Activated CD4-positive, alpha-beta T cell treated with anti-CD3 and anti-CD28 coated beads for 4 hours (primary cell): ENCODE measurements around the gene NEXN.
"Not testable (repeated sequence)": the region's sequence is repeated elsewhere in the genome, so short reads cannot be mapped to it uniquely, and the experiment has no call there.

Experiments
- DNase-seq, 2 donors: peaks; one replicate each; pipeline ENCODE4 v3.0.0-alpha.2; 2020

Gene NEXN

DNA sequence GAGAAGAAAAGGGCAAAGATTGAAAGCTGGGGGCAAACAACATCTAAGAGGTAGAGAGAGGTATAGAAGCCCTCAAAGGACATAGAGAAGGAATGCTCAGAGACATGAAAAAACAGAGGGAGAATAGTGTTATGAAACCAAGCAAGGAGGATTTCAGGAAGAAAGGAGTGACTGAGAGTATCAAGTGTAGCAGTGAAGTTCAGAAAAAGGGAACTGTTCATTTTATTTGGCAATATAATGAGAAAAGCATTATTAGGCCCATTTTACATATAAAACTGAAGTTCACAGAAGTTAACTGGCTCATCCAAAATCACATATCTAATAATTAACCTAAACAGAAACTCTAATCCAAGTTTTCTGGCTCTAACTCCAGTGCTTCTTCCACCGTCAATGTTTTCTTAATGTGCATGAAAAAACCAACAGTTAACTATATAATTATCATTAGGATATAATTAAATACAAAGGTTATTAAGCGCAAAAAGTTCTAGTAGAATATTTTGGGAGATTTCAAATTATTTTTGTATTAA is 17.7 kb downstream of the NEXN start:
- no peak for DNase-seq

DNA sequence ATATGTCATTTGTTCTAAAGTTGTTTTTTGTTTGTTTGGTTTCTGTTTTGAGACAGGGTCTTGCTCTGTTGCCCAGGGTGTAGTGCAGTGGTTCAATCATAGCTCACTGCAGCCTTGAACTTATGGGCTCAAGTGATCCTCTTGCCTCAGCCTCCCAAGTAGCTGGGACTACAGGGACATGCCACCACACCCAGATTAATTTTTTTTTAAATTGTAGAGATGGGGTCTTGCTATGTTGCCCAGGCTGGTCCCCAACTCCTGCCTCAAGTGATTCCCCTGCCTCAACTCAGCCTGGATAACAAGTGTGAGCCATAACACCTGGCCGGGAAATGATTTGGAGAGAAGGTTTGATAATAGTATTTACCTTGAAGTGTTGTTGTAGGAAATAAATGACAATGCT is 18.2 kb downstream of the NEXN start:
- DNase-seq: no peak

DNA sequence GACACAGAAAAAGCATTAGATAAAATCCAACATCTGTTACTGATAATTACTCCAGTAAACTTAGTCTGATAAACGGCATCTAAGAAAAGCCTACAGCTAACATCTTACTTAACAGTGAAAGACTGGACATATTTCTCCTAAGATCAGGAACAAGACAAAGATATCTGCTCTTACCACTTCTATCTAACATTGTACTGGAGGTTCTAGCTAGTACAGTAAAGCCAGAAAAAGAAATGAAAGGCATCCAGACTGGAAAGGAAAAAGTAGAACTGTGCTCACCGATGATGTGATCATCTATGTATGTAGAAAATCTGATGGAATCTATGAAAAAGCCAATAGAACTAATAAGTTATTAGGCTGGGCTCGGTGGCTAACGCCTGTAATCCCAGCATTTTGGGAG is 21.7 kb downstream of the NEXN start:
- DNase-seq: no peak

DNA sequence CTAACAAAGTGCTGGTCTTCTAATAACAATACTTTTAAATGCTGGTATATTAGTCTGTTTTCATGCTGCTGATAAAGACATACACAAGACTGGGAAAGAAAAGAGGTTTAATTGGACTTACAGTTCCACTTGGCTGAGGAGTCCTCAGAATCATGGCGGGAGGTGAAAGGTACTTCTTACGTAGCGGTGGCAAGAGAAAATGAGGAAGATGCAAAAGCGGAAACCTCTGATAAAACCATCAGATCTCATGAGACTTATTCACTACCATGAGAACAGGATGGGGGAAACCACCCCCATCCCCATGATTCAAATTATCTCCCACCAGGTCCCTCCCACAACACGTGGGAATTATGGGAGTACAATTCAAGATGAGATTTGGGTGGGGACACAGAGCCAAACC is 30.5 kb downstream of the NEXN start:
- DNase-seq: not testable (repeated sequence)

DNA sequence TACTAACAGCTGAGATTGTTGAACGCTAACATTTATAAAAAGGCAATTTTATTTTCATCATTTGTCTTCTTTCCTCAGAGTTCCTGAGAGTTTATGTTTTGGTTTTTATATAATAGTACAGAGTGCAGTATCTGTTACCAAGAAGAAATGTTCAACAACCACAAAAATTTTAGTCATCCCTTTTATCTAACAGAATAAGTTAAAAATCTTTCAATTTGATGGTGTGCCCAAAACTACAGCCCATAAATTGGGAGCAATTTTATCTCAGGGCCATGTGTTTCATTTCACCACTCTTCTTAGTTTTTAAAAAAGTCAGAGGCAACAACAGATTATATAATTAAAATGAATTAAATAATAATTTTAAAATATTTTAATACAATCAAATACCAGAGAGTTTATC is 37.1 kb downstream of the NEXN start:
- no peak for DNase-seq

DNA sequence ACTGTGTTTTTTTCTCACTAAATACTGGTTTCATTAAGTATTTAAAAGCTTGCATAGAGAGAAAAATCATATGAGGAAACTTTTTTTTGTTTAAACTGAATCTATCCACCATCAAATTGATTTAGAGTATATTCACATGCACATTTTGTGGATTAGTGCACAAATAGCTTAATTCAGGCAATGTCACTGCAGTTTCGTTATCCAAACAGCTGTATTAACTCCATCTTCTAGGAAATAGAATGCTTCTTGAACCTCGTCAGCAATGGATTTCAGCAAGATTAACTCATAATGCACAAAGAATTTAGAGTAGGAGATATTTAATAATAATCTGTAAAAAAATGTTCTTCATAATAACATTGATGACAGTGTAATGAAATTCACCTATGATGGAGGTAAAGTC is 37.5 kb downstream of the NEXN start:
- no peak for DNase-seq

DNA sequence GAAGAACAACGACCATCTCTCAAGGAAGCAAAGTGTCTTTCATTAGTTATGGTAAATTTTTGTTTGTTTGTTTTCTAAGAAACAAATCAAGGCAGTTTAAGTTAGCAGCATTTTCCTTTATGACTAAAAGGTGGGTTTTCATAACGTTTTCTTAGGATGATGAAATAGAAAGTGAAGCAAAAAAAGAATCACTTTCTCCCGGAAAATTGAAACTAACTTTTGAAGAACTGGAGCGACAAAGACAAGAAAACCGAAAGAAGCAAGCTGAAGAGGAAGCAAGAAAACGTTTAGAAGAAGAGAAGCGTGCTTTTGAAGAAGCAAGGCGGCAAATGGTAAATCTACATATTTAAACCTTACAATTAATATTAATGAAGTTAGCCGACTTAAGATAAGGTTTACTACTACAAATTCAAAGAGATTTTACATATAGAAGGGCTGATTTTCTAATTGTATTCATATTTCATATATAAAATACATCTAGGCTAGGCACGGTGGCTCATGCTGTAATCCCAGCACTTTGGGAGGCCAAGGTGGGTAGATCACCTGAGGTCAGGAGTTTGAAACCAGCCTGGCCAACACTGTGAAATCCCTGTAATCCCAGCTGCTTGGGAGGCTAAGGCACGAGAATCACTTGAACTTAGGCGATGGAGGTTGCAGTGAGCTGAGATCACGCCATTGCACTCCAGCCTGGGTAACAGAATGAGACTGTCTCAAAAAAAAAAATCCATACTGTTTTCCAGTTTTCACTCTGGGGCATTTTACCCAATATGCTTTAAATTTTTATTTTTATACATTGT is 38.3 kb downstream of the NEXN start:
- no peak for DNase-seq

DNA sequence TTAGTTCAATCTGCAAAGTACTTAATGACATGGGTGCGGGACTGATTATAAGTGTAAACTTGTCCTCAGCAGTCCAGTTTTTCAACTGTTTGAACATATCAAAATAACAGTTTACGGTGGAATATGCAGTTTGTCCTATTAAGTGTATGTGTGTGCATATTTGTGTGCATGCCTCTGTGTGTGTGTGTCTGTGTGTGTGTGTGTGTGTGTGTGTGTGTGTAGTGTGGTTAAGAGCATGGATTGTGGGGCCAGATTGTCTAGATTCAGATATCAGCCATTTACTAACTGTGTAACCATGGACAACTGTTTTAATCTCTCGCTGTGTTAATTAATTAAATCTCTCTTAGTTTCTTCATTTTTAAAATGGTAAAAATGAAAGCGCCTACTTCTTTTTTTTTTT is 39.0 kb downstream of the NEXN start:
- DNase-seq: no peak

DNA sequence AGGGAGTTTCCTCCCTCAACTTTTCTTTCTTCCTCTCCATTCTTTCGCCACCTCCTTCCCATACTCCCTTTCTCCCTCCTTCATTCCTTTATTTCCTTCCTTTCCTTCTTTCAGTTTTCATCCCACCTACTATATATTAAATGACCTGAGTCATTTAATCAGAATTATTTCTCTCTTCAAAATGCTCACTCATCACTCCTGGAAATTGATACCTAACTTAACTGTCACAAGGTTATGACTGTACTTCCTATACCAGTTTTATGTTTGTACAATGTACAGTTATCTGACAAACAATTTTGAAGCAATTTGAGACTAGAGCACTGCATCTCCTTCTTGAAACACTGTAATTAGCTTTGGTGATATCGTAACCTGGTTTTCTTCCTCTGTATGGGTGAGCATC is 41.4 kb downstream of the NEXN start:
- no peak for DNase-seq

DNA sequence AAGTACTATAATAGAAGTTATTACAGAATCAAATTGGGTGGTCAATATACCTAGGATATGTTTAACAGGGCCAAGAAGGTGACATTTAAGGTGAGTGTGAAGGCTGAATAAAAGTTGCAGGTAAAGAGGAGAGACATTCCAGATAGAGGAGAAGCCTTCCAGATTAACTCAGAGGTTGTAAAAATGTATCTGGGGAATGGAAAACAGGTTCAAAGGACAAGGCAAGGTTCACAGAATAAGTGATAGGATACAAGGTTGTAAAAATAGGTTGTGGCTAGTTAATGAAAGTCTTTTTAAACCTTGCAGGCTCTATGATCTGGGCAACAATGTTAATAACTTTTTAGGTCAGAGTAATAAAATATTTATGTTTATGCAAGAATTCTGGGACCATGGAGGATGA is 50.2 kb downstream of the NEXN start:
- DNase-seq: no peak

DNA sequence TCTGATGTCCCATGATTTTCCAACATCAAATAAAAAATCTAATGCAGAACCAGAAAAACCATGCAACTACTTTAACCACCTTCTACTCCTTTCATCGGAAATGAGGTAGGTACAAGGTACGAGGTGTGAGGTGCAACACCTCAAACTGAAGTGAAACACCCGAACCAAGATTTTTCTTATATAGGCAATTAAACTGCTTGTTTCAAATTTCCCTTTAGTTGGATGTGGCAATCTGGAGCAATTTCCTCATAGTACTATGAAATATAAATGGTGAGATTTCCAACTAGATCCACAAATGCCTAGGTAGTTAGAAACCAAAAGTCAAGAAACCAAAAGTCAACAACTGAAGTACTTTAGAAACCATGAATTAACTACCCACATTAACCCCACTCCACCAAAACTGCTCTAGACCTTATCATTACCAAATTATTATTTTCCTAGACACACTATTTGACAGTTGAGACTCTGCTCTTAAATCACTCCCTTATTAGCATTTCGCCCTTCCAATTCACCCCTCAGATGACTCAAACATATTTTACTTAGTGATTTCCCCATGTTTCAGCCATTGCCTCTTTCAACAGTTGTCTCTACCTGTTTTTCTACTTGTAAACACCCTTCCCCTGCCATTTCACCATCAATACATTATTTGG is 52.6 kb downstream of the NEXN start:
- DNase-seq: no peak

DNA sequence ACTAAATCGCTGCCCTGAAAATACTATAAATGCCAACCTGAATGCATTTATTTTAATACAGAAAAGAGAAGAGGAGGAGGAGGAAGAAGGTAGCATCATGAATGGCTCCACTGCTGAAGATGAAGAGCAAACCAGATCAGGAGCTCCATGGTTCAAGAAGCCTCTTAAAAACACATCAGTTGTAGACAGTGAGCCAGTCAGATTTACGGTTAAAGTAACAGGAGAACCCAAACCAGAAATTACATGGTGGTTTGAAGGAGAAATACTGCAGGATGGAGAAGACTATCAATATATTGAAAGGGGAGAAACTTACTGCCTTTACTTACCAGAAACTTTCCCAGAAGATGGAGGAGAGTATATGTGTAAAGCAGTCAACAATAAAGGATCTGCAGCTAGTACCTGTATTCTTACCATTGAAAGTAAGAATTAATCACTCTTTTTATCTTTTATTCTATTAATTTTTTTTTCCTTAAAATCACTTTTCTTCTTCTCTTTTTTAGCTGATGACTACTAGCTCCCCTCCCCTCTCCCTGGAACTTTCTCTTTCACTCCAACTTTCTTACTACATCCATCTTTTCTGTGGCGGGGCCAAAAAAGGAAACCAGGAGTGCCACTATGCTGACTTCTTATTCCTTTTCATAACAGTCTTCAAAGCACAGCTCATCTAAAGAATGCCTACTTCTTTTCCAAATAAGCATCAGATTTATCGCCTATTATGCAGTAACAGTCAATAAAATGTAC is 54.1 kb downstream of the NEXN start:
- no peak for DNase-seq

DNA sequence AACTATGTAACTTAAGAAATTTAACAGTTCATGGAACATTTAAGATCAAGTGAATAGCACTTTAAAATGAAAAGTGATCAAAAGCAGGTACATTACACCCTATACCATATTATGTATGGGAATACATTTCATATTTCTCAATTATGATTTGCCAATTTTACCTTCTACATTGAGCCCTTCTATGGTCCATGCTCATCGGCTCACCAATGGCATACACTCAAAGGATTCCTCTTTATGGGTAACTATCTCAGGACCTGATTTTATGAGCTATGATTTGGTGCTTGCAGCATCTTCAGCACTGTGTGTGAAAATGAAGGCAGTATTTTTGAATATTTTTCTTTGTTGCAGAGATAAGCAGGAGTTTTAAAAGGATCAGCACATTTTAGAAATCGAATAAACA is 56.9 kb downstream of the NEXN start:
- no peak for DNase-seq

DNA sequence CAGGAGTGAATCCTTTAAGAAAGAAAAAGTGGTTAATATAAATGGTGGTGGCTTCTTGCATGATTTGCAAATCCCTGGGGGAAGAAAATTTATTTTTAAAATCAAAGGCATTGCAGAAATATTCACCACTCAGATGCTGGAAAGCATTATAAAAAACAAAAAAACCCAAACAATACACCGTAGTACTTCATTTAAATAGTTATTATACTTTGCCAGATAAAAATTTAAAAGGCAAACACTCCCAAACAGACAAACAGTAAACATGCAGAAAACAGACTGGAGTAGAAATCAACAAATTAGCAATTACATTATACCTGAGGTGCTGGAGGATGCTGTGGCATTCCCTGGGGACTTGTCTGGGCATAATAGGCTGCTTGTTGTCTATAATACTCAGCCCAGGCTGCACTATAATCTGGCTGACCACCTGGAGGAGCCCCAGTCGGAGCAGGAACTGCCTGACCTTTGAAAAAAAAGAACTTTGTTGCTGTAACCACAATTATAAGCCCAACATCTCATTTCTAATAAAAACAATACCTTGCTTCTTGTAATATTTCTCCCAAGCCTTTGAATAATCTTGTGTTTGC is 60.5 kb downstream of the NEXN start:
- DNase-seq: no peak

DNA sequence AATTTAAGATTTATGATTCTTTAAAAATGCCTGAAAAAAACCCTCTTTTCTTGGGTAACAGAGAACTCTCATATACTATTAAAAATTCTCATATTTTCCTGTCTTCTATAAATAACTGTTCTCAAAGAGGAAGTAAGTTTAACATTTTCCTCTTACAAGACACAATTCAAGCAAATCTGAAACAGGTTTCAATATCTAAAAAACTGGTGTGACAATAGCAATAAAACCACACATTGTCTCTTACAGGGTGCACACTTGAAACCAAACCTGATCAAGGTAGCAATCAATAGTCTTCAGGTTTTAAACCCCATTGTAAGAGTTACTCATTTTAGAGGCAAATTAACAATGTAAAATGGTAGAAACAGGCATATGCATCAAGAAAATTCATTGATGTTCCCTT is 62.4 kb downstream of the NEXN start:
- DNase-seq: no peak

DNA sequence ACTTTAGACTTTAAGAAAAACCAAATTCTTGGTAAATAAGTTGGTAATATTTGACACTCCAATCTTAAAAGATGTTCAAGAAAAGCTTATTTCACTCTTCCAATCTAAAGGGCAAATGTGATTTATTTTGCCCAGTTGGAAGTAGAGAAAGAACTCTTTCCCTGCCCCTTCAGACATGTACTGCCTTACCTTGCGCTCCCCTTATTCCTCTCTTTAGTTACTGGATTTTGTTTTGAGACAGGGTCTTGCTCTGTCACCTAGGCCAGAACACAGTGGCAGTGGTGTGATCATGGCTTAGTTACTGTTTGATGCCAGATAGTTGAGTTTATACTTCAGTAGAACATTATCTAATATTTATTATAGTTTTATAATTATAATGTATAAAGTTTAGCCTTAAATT is 62.9 kb downstream of the NEXN start:
- DNase-seq: no peak

DNA sequence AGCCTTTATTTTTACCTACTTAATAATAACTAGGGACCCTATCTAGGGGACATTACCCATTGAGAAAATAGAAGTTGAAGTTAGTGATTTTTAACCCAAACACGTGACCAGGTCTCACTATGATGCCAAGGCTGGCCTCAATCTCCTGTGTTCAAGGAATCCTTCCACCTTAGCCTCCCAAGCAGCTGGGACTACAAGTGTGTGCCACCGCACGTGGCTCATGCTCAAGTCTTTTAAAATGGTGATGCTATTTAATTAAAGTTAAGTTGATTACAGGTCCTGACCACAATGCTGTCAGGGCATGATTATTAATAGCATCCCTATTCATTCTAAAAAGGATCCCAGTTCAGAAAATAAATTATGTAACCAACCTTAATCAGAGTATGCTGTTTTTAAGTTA is 65.5 kb downstream of the NEXN start:
- no peak for DNase-seq

DNA sequence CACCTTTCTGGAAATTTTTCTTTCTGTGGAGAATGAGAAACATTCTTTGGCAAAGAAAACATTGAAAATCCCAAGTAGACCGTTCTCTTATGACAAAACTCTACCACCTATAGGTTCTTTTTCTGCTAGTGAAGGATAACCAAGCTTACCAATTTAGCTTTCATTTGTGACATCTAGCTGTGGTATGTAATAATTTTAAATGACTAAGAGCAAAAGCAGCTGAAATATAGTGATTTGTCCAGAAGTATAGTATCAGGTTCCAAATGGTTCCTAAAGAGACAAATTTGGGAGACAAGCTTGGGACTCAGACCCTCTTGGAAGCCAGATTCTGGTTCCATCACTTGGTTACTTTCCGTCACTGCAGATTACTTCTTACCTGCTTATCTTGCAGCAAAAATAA is 66.1 kb downstream of the NEXN start:
- DNase-seq: no peak

DNA sequence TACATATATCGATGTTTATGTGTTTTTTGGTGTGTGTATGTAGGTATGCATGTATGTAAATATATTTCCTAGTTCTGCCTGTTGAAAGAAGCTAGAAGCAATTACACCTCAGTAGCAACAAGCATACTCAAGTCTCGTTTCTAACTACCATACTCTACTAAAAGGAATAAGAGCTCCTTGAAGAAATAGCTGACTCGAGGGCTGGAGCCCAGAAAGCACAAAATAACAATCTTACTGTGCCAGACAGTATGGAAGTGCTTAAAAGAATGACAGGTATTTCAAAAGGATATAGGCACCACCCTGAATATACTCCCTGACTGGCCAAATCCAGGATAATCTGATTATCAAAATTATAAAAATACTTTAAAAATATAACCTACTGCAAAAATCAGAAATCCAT is 67.3 kb downstream of the NEXN start:
- DNase-seq: no peak

DNA sequence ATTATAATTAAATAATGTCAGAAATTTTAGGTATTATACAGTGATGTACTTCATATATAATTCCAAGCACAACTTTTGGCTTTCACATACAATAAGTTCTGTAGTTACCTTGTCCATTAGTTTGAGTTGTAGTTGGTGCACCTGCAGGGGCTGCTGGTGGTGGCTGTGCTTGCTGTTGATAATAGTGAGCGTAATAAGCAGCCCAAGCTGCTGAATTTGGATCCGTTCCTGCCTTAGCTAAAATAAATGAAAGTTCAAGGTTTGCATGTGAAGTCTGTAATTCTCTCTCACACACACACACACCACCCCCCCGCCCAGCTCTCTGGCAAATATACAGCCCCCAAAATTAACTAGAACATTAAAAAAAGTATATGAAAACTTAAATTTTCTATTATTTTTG is 68.0 kb downstream of the NEXN start:
- no peak for DNase-seq

DNA sequence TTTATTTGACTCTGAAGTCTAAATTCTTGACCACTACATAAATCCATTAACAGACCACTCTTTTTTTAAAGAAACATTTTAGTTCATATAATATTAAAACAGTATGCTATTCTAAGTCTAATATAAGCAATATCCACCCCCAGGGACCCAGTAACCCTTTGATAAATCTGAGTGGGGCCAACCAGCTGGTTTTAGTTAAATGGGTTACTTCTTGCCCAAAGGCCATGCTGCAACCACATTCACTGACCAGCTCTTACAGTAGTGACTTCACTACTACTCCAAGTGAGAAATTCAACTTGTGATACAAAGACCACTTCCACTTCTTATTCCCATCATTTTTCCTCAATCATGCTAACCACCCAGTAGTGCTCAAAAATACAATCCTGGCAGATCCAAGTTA is 70.0 kb downstream of the NEXN start:
- no peak for DNase-seq

DNA sequence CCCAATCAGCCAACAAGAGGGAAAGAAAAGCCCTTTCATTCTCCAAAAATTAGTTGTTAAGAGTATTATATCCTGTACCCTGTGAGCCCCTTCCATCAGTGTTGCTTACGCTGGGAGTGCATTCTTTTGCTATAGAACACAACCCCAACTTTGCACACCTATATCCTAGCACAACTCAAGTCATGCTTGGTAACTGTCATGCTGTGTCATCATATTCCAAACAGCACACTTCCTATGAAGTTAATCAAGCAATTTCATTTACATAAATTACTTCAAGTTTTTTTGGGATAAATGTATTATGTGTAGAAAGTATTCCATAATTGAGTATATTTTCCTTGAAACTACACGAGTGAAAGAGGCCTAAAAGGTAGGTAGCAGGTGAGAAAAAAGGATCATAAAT is 70.4 kb downstream of the NEXN start:
- no peak for DNase-seq

DNA sequence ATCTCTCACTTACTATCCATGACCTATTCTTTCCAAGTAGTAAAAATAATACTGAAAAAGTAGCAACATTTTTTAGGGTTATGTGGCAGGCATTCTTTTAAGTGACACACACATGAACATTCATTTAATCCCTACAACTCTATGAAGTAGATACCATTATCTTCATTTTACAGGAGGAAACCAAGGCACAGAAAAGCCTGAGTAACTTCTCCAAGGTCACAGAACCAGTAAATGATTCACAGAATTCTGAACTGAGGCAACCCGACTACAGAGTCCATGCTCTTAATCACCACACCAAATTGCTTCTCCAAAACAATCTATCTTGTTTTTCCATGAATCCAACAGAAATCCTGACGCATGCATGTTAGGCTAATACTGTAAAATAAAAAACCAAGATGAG is 73.0 kb downstream of the NEXN start:
- no peak for DNase-seq

DNA sequence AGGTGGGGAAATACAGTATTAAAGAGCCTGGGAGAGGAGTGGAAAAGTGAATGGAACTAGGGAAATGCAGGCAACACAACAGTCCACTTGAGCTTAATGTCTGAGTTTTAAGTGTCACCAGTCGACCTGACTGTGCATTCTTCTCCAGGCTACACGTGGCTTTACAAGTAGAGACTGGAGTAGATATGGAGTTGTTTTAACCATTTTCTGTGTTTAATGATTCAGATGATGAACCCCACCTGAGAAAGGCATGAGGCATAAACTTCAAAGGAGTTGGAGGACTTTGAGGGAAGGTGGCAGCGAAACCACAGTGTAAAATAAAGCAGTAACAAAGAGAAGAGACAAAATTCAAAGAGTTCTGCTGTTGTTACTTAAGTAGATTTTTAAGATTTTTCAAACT is 77.9 kb downstream of the NEXN start:
- no peak for DNase-seq
